Kidney epithelial cell (primary cell): ENCODE results near the gene ARAP1. TPM values are rescaled to one million over a fixed set of nuclear protein-coding genes. Genes with fewer than 3 reads are reported as not detected.

Experiments
- DNase-seq: peaks from one replicate; pipeline ENCODE4 v3.0.0-alpha.2; 2010; ENCODE audit warnings: low read depth
- H3K27me3 ChIP-seq: 2 replicates; pipeline ENCODE4 v1.6.0; 2011; ENCODE audit warnings: low read length; ENCODE audit not compliant: control insufficient read depth, insufficient read depth
- H3K36me3 ChIP-seq: 2 replicates; pipeline ENCODE4 v1.5.1; 2011; ENCODE audit warnings: low read length; ENCODE audit not compliant: control insufficient read depth, insufficient read depth
- H3K4me3 ChIP-seq: 2 replicates; pipeline ENCODE4 v1.5.1; 2011; ENCODE audit warnings: low read depth, mild to moderate bottlenecking, control low read depth, low read length
- total RNA-seq: library from RNA; depleted of rRNA; stranded (reverse); fragments of >200 nt; gene quantifications from 2 replicates; pipeline ENCODE4 v1.2.3, GENCODE V29; 2015
- TF ChIP-seq, protein P1 (sequence below): IDR thresholded peaks from 2 replicates; pipeline ENCODE4 v1.5.1; 2011; ENCODE audit warnings: mild to moderate bottlenecking, moderate library complexity, low read length, control low read depth, inconsistent platforms; ENCODE audit not compliant: insufficient read depth, poor library complexity, severe bottlenecking

The ARAP1 gene
- total RNA-seq, 1 donor from 2014 or later, result 97.1 TPM

DNA sequence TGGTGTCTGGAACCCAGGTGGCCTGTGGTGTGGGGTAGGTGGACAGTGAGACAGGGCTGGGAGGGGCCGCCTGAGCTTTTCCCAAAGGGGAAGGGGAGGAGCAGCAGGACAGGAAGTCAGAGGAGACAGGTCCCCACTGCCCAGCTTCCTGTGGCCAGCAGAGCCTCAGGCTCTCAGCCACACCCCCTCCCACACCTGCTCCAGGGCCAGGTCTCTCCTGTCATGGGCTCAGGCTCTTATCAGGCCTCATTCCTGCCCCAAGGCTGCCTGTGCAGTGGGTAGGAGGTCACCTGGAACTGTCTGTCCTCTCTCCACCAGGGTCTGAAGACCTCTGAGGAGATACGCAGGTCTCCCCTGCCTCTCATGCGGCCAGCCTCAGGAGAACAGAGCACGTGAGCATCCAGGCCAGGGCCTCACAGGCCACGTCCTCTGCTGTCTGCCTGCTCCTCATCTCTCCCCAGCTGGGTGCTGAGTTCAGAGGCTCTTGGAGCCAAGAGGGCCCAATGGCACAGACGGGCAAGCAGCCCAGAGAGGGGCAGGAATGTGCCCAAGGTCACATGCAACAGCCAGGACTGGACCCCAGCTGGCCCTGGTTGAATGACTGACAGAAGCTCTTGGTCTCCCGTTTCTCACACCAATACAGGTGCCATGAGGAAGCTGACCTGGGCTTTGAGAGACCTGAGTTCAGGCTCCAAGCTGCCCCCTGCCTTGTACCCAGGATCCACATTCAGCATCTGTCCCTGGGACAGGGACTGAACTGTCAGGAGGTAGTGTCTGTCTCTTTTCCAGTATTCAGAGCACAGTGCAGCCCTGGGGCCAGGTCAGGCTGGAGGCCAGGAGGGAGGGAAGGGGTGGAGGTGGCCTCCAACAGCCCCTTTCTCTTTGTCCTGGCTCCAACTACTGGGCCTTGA lies 24.9 kb upstream of the ARAP1 start:
- no peaks in the 10 kb centered on the region for H3K36me3 ChIP-seq
- H3K27me3 ChIP-seq, result no peaks in the 10 kb centered on the region
- no peak for DNase-seq
- TF ChIP-seq, protein P1, sequence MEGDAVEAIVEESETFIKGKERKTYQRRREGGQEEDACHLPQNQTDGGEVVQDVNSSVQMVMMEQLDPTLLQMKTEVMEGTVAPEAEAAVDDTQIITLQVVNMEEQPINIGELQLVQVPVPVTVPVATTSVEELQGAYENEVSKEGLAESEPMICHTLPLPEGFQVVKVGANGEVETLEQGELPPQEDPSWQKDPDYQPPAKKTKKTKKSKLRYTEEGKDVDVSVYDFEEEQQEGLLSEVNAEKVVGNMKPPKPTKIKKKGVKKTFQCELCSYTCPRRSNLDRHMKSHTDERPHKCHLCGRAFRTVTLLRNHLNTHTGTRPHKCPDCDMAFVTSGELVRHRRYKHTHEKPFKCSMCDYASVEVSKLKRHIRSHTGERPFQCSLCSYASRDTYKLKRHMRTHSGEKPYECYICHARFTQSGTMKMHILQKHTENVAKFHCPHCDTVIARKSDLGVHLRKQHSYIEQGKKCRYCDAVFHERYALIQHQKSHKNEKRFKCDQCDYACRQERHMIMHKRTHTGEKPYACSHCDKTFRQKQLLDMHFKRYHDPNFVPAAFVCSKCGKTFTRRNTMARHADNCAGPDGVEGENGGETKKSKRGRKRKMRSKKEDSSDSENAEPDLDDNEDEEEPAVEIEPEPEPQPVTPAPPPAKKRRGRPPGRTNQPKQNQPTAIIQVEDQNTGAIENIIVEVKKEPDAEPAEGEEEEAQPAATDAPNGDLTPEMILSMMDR, result no peak
- no peak overlapping the region for H3K4me3 ChIP-seq

DNA sequence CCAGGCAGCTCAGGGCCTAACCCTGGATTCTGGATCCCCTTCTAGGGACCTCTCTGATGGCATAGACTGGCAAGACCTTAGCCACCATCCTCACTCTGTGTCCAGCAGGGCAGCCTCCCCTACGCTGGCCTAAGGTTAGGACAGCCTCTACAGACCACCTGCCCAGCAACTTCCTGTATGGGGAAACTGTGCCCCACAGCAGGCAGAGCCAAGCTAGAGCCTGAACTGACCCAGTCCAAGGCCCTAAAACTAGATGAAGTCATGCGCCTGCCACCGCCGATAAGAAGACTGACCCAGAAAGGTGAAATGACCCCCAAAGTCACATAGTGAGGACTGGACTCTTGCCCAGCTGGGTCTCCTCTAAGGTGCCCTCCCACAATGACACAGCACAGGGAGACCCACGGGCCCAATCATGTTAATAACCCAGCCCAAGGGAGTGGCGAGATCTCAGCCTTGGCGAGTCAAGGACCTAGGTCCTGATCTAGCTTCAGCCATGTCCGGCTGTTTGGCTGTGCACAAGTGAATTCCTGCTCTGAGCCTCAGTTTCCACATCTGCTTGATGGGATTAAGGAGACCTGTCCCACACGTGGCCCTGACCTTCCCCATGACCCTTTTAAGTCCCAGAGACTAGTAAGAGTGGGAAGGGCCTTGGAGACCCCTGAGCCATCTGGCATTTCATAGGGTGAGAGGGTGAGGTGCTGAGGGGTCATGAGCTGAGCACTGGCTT lies 24.1 kb upstream of the ARAP1 start:
- TF ChIP-seq, protein P1, result no peak
- Histone ChIP-seq H3K36me3 (no peaks in the 10 kb centered on the region), H3K4me3 (no peak overlapping the region), H3K27me3 (no peaks in the 10 kb centered on the region)
- no peak for DNase-seq

DNA sequence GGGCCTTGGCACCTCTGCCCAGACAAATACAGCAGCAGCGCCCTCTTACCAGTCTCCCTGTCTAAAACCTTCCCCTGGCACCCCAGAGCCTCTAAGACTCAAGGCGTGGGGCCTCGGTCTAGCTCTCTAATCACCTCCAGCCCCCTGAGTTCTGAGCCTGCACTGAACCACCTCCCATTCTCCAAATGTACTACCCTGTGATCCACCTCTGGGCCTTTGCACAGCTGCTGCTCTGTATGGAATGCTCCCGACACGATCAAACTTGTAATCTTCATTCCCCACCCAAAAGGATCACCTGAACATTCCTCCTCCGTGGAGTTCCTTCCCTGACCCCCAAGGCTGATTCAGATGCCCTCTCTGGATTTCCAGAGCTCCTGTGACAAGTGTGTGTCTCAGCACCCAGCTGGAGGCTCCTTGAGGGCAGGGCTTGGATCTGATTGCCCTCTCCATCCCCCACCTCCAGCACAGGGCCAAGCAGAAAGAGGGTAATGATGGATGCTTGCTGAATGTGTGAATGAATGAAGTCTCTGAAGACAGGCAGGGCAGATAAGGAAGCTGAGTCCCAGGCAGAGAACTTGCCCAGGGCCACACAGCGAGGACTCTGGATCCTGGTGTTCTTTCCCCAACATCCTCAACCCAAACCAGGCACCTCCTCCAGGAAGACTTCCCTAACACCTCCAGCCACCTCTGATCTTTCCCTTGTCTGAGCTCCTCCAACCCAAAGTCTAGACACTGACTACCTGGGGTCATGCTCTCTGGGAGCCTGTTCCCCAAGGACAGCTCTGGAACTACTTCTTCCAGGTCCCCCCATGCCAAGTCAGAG lies 23.3 kb upstream of the ARAP1 start:
- H3K4me3 ChIP-seq, result no peak overlapping the region
- TF ChIP-seq, protein P1, result no peak
- no peaks in the 10 kb centered on the region for H3K27me3 ChIP-seq
- no peaks in the 10 kb centered on the region for H3K36me3 ChIP-seq
- no peak for DNase-seq

DNA sequence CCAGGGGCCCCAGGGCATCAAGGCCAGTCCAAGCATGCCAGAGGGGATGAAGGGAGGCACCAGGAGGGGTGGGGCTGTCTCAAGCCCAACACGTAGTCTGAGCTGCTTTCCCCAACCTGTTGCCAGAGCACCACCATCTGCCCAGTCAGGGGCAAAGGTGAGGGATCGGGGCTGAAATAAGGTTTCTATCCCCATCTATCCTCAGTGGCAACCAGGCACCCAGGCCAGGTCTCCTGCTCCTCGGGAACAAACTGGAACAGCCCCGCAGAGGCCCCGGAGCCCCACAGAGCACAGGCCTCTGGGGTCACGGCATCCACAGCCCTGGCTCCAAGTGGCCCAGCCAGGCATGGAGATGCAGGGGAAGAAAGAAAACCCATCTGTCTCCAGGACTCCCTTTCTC lies 22.3 kb upstream of the ARAP1 start:
- TF ChIP-seq, protein P1, result no peak
- Histone ChIP-seq H3K4me3 (no peak overlapping the region), H3K27me3 (no peaks in the 10 kb centered on the region), H3K36me3 (no peaks in the 10 kb centered on the region)
- DNase-seq, result no peak

DNA sequence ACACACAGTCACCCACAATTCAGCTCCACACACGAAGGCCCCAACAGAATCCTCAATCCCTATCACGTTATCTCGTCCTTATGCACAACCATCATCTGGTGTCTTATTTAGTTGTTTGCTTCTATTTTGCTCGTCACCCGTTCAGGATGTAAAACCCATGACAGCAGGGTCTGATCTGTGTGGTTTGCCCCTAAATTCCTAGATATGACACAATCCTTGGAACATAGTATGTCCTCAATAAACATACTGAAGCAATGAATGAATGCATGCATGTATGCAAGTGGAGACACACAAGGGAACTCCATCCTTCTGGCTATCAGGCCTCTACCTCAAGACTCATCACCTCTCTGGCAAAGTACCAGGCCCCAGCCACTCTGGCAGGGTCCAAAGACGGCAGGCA lies 21.5 kb upstream of the ARAP1 start:
- H3K27me3 ChIP-seq, result no peaks in the 10 kb centered on the region
- TF ChIP-seq, protein P1, result no peak
- DNase-seq, result no peak

More for the DNA sequence above, 21.5 kb upstream of the ARAP1 start:
- Histone ChIP-seq H3K4me3 (no peak overlapping the region), H3K36me3 (no peaks in the 10 kb centered on the region)
